Measurements from ENCODE around the gene CLMP. TPM values are rescaled to one million over a fixed set of nuclear protein-coding genes. Genes with fewer than 3 reads are reported as not detected.

CLMP gene
- total RNA-seq, 4 donors from 2014 or later, result 23.6 to 49.4 (median 38.0) TPM

GRCh38 chr11:123168955-123169484, 26.0 kb downstream of the CLMP start:
- Histone ChIP-seq H3K9me3 (no peaks in the 10 kb centered on the region), H3K27me3 (no peaks in the 10 kb centered on the region), H3K4me3 (no peak overlapping the region), H3K36me3 (no peaks in the 10 kb centered on the region), H3K4me1 (peaks cover 0 to 10% (median 2%) of the 10 kb centered on the region in 4 donors), H3K27ac (peak overlapping the region in 2 of 4 donors; percentile 4 to 52)
- in situ Hi-C loops (cut with MboI; ENCODE audit: low pct_ligation_motif_present in 1 of 4, low pct_unique_long_range_greater_than_20kb in 1 of 4, low sequenced_read_pairs in 3 of 4) (no loop called here), intact Hi-C loops (cut with DNase I; ENCODE audit: low total_unique reads) (no loop called here)
- DNase-seq, result no peak
- TF ChIP-seq POLR2A (IDR thresholded peaks at IDR 0.05), result no peak
- TF ChIP-seq CTCF (IDR thresholded peaks at IDR 0.05), result no peak
- no peak for TF ChIP-seq EP300 (IDR thresholded peaks at IDR 0.05; ENCODE audit: low read depth)
- no peak for TF ChIP-seq POLR2AphosphoS5 (IDR thresholded peaks at IDR 0.05)
- 82% methylated on average over 3 of the region's 3 CpGs; no CpG with 5 or more reads in 1 of the 2 donors for WGBS, 2 donors (ENCODE audit: low coverage in 1 of 2)

GRCh38 chr11:123168241-123168640, 26.8 kb downstream of the CLMP start:
- Histone ChIP-seq H3K27me3 (no peaks in the 10 kb centered on the region), H3K27ac (peak overlapping the region; percentile 6 to 52 (median 32)), H3K36me3 (no peaks in the 10 kb centered on the region), H3K9me3 (no peaks in the 10 kb centered on the region), H3K4me1 (peaks cover 0 to 10% (median 2%) of the 10 kb centered on the region in 4 donors), H3K4me3 (no peak overlapping the region)
- WGBS, 2 donors (ENCODE audit: low coverage in 1 of 2), result 86 to 90% methylated on average over 3 to 5 of the region's 5 CpGs
- TF ChIP-seq POLR2A (IDR thresholded peaks at IDR 0.05), result no peak
- no peak for TF ChIP-seq POLR2AphosphoS5 (IDR thresholded peaks at IDR 0.05)
- no peak for TF ChIP-seq EP300 (IDR thresholded peaks at IDR 0.05; ENCODE audit: low read depth)
- TF ChIP-seq CTCF (IDR thresholded peaks at IDR 0.05), result no peak
- intact Hi-C loops (cut with DNase I; ENCODE audit: low total_unique reads) (no loop called here), in situ Hi-C loops (cut with MboI; ENCODE audit: low pct_ligation_motif_present in 1 of 4, low pct_unique_long_range_greater_than_20kb in 1 of 4, low sequenced_read_pairs in 3 of 4) (no loop called here)
- no peak for DNase-seq

- Histone ChIP-seq H3K9me3 (no peaks in the 10 kb centered on the region), H3K27me3 (no peaks in the 10 kb centered on the region), H3K4me1 (peaks cover 0 to 10% (median 0%) of the 10 kb centered on the region in 4 donors), H3K4me3 (no peak overlapping the region), H3K36me3 (no peaks in the 10 kb centered on the region), H3K27ac (peak overlapping the region; percentile 54 to 82 (median 64))
- no peak for TF ChIP-seq EP300 (IDR thresholded peaks at IDR 0.05; ENCODE audit: low read depth)
- TF ChIP-seq CTCF (IDR thresholded peaks at IDR 0.05), result peak; percentile 42 to 56 (median 54)
- no peak for TF ChIP-seq POLR2A (IDR thresholded peaks at IDR 0.05)
- WGBS, 2 donors (ENCODE audit: low coverage in 1 of 2), result 33 to 44% methylated on average over 3 to 10 of the region's 10 CpGs
- in situ Hi-C loops (cut with MboI; ENCODE audit: low pct_ligation_motif_present in 1 of 4, low pct_unique_long_range_greater_than_20kb in 1 of 4, low sequenced_read_pairs in 3 of 4) (no loop called here), intact Hi-C loops (cut with DNase I; ENCODE audit: low total_unique reads) (loop anchor here (2.0 kb wide), 1 partner anchor 79 kb away; no protein-coding TSS in a partner anchor)
- peak; percentile 58 for DNase-seq
Observed at GRCh38 chr11:123166071-123166559, 28.9 kb downstream of the CLMP start.

DNA sequence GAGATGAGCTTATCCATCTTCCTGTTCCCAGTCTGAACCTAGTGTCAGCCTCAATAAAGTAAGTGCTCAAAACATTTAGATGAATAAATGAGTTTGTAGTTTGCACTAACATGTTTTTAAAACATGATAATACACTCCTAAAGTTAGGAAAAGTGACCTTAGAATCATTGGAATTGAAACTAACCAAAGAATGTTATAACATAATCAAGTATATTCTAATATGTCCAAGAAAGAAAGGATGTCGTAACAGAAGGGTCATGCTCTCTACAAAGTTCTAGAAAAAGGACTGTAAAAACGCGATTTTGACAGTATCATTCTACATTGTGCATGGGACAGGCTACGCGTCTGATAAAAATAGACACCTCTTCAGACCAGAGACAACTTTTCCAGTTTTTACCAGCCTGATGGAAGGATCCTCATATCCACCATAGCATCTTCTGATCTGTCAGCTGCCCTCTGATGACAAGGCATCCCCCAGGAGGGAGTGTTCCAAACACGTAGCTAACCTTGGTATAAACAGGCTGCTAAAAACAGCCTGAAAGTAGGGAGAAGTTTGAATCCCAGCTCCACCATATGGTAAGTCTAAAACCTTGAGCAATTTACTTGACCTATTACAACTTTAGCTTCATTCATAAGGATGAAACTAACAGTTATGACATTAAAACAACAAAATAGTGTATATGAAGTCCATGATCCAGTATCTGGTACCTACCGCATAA, 30.2 kb downstream of the CLMP start:
- Histone ChIP-seq H3K36me3 (no peaks in the 10 kb centered on the region), H3K27me3 (no peaks in the 10 kb centered on the region), H3K4me3 (no peak overlapping the region), H3K27ac (peak overlapping the region; percentile 54 to 82 (median 64)), H3K9me3 (no peaks in the 10 kb centered on the region), H3K4me1 (peaks cover 0 to 10% (median 0%) of the 10 kb centered on the region in 4 donors)
- no peak for DNase-seq
- intact Hi-C loops (cut with DNase I; ENCODE audit: low total_unique reads), result no loop called here
- WGBS, 2 donors (ENCODE audit: low coverage in 1 of 2), result 77 to 79% methylated on average over 6 to 7 of the region's 7 CpGs
- TF ChIP-seq POLR2A (IDR thresholded peaks at IDR 0.05) (no peak), CTCF (IDR thresholded peaks at IDR 0.05) (no peak), EP300 (IDR thresholded peaks at IDR 0.05; ENCODE audit: low read depth) (no peak), POLR2AphosphoS5 (IDR thresholded peaks at IDR 0.05) (no peak)
- in situ Hi-C loops (cut with MboI; ENCODE audit: low pct_ligation_motif_present in 1 of 4, low pct_unique_long_range_greater_than_20kb in 1 of 4, low sequenced_read_pairs in 3 of 4), result no loop called here

All from transverse colon (tissue), 4 donors.